WTC11 (cell line): Measurements from ENCODE around the gene LYRM2.

Experiments used
- CTCF ChIP-seq: fragments of 200-600 bp; IDR thresholded peaks from 2 replicates; pipeline ENCODE4 v1.8.0; 2022; ENCODE audit warnings: antibody characterized with exemption
- FOXP4 ChIP-seq: sonication (generic); formaldehyde crosslinking; IDR thresholded peaks from 2 replicates; pipeline ENCODE4 v1.8.0; 2022; ENCODE audit warnings: mild to moderate bottlenecking, missing genetic modification reagents

DNA sequence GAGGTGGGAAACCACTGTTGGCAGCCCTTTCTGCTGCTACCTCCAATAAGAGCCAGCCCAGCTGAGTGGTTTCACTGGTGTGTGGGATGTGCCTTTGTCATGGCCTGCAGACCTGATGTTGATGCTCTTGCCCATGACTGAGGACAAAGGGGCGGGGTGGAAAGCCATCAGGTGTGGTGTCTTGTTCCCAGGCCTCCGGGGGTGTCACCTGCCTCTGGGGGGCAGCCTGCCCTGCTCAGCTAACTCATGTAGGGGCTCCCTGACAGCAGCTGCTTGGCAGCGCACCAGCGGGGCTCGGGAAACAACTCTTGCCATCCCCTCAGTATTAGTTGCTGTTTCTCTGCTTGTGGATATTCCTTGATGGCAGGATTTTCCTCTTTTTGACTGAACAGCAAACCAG is 91.3 kb downstream of the LYRM2 start:
- TF ChIP-seq CTCF (no peak), FOXP4 (no peak)
